ENCODE measurements around the gene ROBO1. TPM values are rescaled to one million over a fixed set of nuclear protein-coding genes. Genes with fewer than 3 reads are reported as not detected.

Gene ROBO1
- total RNA-seq, 1 donor: 69.8 TPM

DNA sequence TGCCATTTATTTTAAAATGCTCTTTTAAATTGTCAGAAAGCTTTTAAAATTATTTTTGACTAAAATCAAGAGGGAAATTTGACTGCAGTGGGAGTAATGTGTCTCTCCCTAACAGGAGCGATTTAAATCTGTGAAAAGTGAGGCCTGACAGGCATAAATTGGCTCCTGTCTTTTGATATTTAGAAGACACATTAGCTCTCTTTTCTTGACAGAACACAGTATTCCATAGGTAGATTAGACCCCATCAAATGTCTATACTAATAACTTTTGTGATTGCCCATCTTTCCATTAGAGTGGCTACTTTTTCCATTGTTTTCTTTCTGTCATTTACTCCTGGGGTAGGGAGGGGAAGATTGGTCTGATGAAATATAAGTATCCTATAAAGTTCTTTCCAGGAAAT lies 866.3 kb downstream of the ROBO1 start:
- H3K4me2 ChIP-seq (ENCODE audit: insufficient read depth, low read length): no peak overlapping the region
- no peaks in the 10 kb centered on the region for H3K79me2 ChIP-seq (ENCODE audit: insufficient read depth, low read length)

DNA sequence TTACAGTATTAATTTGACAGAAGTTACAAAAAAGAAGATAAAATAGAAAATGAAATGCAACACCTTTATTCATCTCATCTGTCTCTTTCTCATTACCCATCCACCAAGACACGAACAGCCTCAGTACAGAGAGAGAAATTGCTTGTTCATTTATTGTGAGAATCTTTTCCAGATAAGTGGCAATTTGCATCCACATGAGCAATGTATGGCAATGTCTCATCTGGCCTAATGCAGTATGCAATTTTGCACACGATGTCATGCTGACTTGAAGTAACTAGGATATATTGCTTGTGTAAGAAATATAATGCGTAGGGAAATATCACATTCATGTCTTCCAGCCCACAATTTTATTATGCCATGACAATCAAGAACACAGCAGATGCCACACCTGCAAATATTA lies 866.9 kb downstream of the ROBO1 start:
- Histone ChIP-seq H3K79me2 (ENCODE audit: insufficient read depth, low read length) (no peaks in the 10 kb centered on the region), H2AFZ (ENCODE audit: low read length) (no peak overlapping the region)
- no peak for TF ChIP-seq CTCF (IDR thresholded peaks at IDR 0.05; ENCODE audit: extremely low read depth, low read depth, low read length)

More for the DNA sequence above, 866.3 kb downstream of the ROBO1 start:
- H3K36me3 ChIP-seq (ENCODE audit: insufficient read depth, low read length): no peaks in the 10 kb centered on the region
- H3K4me3 ChIP-seq (ENCODE audit: insufficient read depth, low read length): no peak overlapping the region
- no peak for TF ChIP-seq CTCF (IDR thresholded peaks at IDR 0.05; ENCODE audit: extremely low read depth, low read depth, low read length)
- DNase-seq (ENCODE audit: insufficient read length, low spot score, missing footprints): no peak
- H3K4me1 ChIP-seq (ENCODE audit: insufficient read depth, low read length): peaks cover 7% of the 10 kb centered on the region
- H3K9me3 ChIP-seq (ENCODE audit: low read depth, low read length): no peaks in the 10 kb centered on the region
- no peak overlapping the region for H3K27ac ChIP-seq (ENCODE audit: low read depth, low read length)
- no peaks in the 10 kb centered on the region for H3K27me3 ChIP-seq (ENCODE audit: insufficient read depth, low read length)
- no peak overlapping the region for H2AFZ ChIP-seq (ENCODE audit: low read length)
- H4K20me1 ChIP-seq (ENCODE audit: insufficient read depth, low read length): peaks cover 5% of the 10 kb centered on the region

DNA sequence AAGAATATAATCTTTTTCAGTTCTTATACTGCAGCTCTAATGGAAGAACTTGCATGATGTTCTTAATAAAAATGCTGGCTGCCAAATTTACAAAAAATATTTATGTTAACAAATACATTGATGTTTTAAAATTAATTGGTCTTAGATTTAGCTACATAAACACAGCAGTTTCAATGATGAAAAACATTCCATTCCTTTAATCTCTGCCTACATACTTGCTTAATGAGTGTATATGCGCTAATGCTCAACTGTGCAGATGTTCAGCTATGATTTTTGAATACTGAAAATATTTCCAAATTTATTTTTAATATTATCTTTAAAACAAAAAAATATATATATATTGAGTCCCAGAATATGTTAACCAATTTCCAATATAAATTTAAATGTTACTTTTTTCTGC lies 867.4 kb downstream of the ROBO1 start:
- Histone ChIP-seq H2AFZ (ENCODE audit: low read length) (no peak overlapping the region), H3K27ac (ENCODE audit: low read depth, low read length) (no peak overlapping the region), H3K79me2 (ENCODE audit: insufficient read depth, low read length) (no peaks in the 10 kb centered on the region), H3K27me3 (ENCODE audit: insufficient read depth, low read length) (no peaks in the 10 kb centered on the region), H3K4me2 (ENCODE audit: insufficient read depth, low read length) (no peak overlapping the region), H3K9me3 (ENCODE audit: low read depth, low read length) (no peaks in the 10 kb centered on the region), H3K4me1 (ENCODE audit: insufficient read depth, low read length) (peaks cover 7% of the 10 kb centered on the region), H3K36me3 (ENCODE audit: insufficient read depth, low read length) (no peaks in the 10 kb centered on the region), H3K4me3 (ENCODE audit: insufficient read depth, low read length) (no peak overlapping the region), H4K20me1 (ENCODE audit: insufficient read depth, low read length) (peaks cover 8% of the 10 kb centered on the region)
- no peak for DNase-seq (ENCODE audit: insufficient read length, low spot score, missing footprints)
- TF ChIP-seq CTCF (IDR thresholded peaks at IDR 0.05; ENCODE audit: extremely low read depth, low read depth, low read length): no peak

More for the DNA sequence above, 866.9 kb downstream of the ROBO1 start:
- Histone ChIP-seq H3K9me3 (ENCODE audit: low read depth, low read length) (no peaks in the 10 kb centered on the region), H3K27ac (ENCODE audit: low read depth, low read length) (no peak overlapping the region), H3K4me3 (ENCODE audit: insufficient read depth, low read length) (no peak overlapping the region), H3K27me3 (ENCODE audit: insufficient read depth, low read length) (no peaks in the 10 kb centered on the region), H3K36me3 (ENCODE audit: insufficient read depth, low read length) (no peaks in the 10 kb centered on the region), H4K20me1 (ENCODE audit: insufficient read depth, low read length) (peaks cover 8% of the 10 kb centered on the region), H3K4me1 (ENCODE audit: insufficient read depth, low read length) (peaks cover 7% of the 10 kb centered on the region), H3K4me2 (ENCODE audit: insufficient read depth, low read length) (no peak overlapping the region)
- DNase-seq (ENCODE audit: insufficient read length, low spot score, missing footprints): no peak

- Histone ChIP-seq H3K27ac (ENCODE audit: low read depth, low read length) (no peak overlapping the region), H3K9me3 (ENCODE audit: low read depth, low read length) (no peaks in the 10 kb centered on the region), H3K36me3 (ENCODE audit: insufficient read depth, low read length) (no peaks in the 10 kb centered on the region), H3K4me2 (ENCODE audit: insufficient read depth, low read length) (no peak overlapping the region), H3K4me1 (ENCODE audit: insufficient read depth, low read length) (peaks cover 7% of the 10 kb centered on the region), H3K79me2 (ENCODE audit: insufficient read depth, low read length) (no peaks in the 10 kb centered on the region), H3K27me3 (ENCODE audit: insufficient read depth, low read length) (no peaks in the 10 kb centered on the region), H3K4me3 (ENCODE audit: insufficient read depth, low read length) (no peak overlapping the region), H4K20me1 (ENCODE audit: insufficient read depth, low read length) (peaks cover 12% of the 10 kb centered on the region), H2AFZ (ENCODE audit: low read length) (no peak overlapping the region)
- DNase-seq (ENCODE audit: insufficient read length, low spot score, missing footprints): peak; percentile 58
- no peak for TF ChIP-seq CTCF (IDR thresholded peaks at IDR 0.05; ENCODE audit: extremely low read depth, low read depth, low read length)
Observed at GRCh38 chr3:78895528-78895927, 872.3 kb downstream of the ROBO1 start.
